ENCODE measurements around the gene KCNH1. TPM values are rescaled to one million over a fixed set of nuclear protein-coding genes. Genes with fewer than 3 reads are reported as not detected.

Gene KCNH1
- total and polyA plus RNA-seq, 2 of the 4 experiments (the other 2 are of a cell fraction) = 0.27 to 0.54 TPM

DNA sequence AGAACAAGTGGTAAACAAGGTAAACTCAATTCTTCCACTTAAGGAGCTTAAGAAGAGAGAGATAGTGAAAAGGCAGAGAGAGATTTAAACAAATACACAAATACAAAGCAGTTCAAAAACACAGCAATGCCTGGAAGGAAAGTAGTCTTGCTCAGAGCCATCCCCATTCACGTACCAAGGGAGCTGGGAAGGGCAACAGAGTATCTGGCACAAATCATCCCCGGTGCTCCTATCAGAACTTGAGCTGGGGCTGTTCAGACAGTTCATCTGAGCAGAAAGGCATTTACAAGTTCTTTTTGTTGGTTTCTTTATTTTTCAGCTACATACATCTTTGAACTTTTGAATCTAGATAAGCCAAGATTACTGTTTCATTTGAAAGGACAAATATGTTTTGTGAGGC lies 233.9 kb downstream of the KCNH1 start:
- Histone ChIP-seq H2BK5ac (ENCODE audit: low read depth, low read length, poor library complexity, severe bottlenecking) (no peak overlapping the region), H3K4me1 (ENCODE audit: control insufficient read depth, insufficient read depth, low read length) (no peaks in the 10 kb centered on the region), H3K4me3 (ENCODE audit: insufficient read depth, low read depth, low read length) (no peak overlapping the region), H3K9me1 (ENCODE audit: insufficient read depth, low read length) (no peaks in the 10 kb centered on the region), H4K20me1 (ENCODE audit: insufficient read depth, low read length) (no peaks in the 10 kb centered on the region), H3K18ac (ENCODE audit: low read depth, low read length) (no peak overlapping the region), H4K5ac (ENCODE audit: low read depth, low read length) (no peak overlapping the region), H2AFZ (replicated peaks; ENCODE audit: low read length, poor library complexity) (no peak overlapping the region), H3K9me3 (ENCODE audit: control insufficient read depth, insufficient read depth, low read length) (no peaks in the 10 kb centered on the region), H3K79me1 (ENCODE audit: low read depth in 1 of 2, low read length in 2 of 2) (no peaks in the 10 kb centered on the region), H2AK5ac (ENCODE audit: low read depth, low read length) (no peak overlapping the region), H4K91ac (ENCODE audit: insufficient read depth, low read depth, low read length) (no peak overlapping the region), H3K23ac (ENCODE audit: low read depth, low read length) (no peak overlapping the region), H3K9ac (ENCODE audit: low read depth, low read length) (no peak overlapping the region), H2BK120ac (ENCODE audit: low read depth, low read length) (no peak overlapping the region), H2BK15ac (ENCODE audit: low read depth, low read length) (no peak overlapping the region), H3K27me3 (ENCODE audit: control insufficient read depth, insufficient read depth, low read length) (no peaks in the 10 kb centered on the region), H3K14ac (replicated peaks; ENCODE audit: low read depth, low read length) (no peak overlapping the region), H3K56ac (ENCODE audit: extremely low read depth, insufficient read depth, low read length) (no peak overlapping the region), H3K4me2 (ENCODE audit: low read depth, low read length) (no peak overlapping the region), H3K36me3 (ENCODE audit: control insufficient read depth, insufficient read depth, low read length) (no peaks in the 10 kb centered on the region), H2BK20ac (ENCODE audit: low read depth, low read length) (no peak overlapping the region), H3K27ac (ENCODE audit: insufficient read depth, low read length) (no peak overlapping the region), H2AK9ac (replicated peaks; ENCODE audit: low read depth, low read length, poor library complexity) (no peak overlapping the region), H3K4ac (ENCODE audit: low read depth, low read length) (no peak overlapping the region), H4K8ac (ENCODE audit: low read depth in 2 of 2, low read length in 2 of 2) (no peak overlapping the region)
- no TSS peak for BruUV-seq (replicated peaks)
- in situ Hi-C loops (cut with MboI; ENCODE audit: low sequenced_read_pairs) (no loop called here), intact Hi-C loops (cut with micrococcal nuclease) (no loop called here), dilution Hi-C loops (cut with HindIII; ENCODE audit: low sequenced_read_pairs, unreplicated experiment) (no loop called here)
- DNase-seq (no peak), ATAC-seq (ENCODE audit: low read depth) (no peak)
- TF ChIP-seq POLR2A (IDR thresholded peaks at IDR 0.05; ENCODE audit: low read depth, low read length) (no peak), RFX5 (IDR thresholded peaks at IDR 0.05; ENCODE audit: low read depth, low read length) (no peak), NFE2L2 (IDR thresholded peaks at IDR 0.05; ENCODE audit: low read depth, low read length) (no peak)
- no CpG with 5 or more reads among the region's 2 CpGs for WGBS, 2 experiments (ENCODE audit: extremely low coverage in 2 of 2, insufficient read length in 1 of 2)
- ChIA-PET POLR2A (ENCODE audit: unreplicated experiment) (no interaction called here), CTCF (no interaction called here)
